GM12874 (cell line): ENCODE measurements around the gene BET1.

Experiments used
- CTCF ChIP-seq: IDR thresholded peaks from 2 replicates; pipeline ENCODE4 v1.5.1; 2011; ENCODE audit warnings: low read depth, mild to moderate bottlenecking, control low read depth, low read length, moderate library complexity; ENCODE audit not compliant: insufficient read depth

Gene BET1

GRCh38 chr7:93957767-93958166 lies 46.4 kb downstream of the BET1 start:
- TF ChIP-seq CTCF, result no peak

- no peak for TF ChIP-seq CTCF
Observed at GRCh38 chr7:93955304-93955703, 48.9 kb downstream of the BET1 start.

- TF ChIP-seq CTCF, result no peak
Observed at GRCh38 chr7:93949423-93949822, 54.7 kb downstream of the BET1 start.

- no peak for TF ChIP-seq CTCF
Observed at GRCh38 chr7:93948873-93949272, 55.3 kb downstream of the BET1 start.

GRCh38 chr7:93948106-93948505 lies 56.0 kb downstream of the BET1 start:
- TF ChIP-seq CTCF, result no peak

GRCh38 chr7:93945756-93946535 lies 58.2 kb downstream of the BET1 start:
- TF ChIP-seq CTCF, result no peak

GRCh38 chr7:93945083-93945482 lies 59.1 kb downstream of the BET1 start:
- no peak for TF ChIP-seq CTCF

- TF ChIP-seq CTCF, result no peak
Observed at GRCh38 chr7:93944673-93945072, 59.5 kb downstream of the BET1 start.
